ENCODE results near the gene FAT3. TPM values are rescaled to one million over a fixed set of nuclear protein-coding genes. Genes with fewer than 3 reads are reported as not detected.

Gene FAT3
- total and polyA plus RNA-seq, 5 experiments from 2014 or later = not detected

DNA sequence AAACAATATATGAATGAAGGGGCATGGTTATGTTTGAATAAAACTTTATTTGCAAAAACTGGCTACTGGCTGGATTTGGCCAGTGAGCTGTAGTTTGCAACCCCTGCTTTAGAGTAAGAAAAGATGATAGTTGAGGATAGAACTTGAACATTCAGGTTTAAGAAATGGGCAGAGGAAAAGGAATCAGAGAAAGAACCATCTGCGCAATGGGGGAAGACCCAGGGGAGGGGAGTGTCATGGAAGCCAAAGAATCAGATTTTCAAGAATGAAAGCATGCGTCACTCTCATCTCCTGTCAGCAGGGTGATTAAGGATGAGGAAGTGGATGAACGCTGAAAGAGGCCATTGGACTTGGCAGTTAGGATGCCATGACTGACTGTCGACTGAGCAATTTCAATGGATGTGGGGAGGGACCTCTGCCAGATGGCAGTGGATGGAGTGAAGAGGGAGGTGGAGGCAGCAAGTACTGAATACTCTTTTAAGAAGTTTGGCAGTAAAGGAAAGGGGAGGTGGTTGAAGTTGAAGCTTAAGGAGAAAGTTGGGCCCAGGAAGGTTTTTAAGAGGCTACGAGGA lies 21.2 kb downstream of the FAT3 start:
- ATAC-seq (no peak), DNase-seq (no peak)
- H3K4me1 Mint-ChIP-seq = no peaks in the 10 kb centered on the region
- POLR2A ChIA-PET = no interaction called here
- no peak overlapping the region for H3K27ac Mint-ChIP-seq
- H3K27me3 Mint-ChIP-seq = peaks cover 0 to 1% (median 0%) of the 10 kb centered on the region in 5 donors
- peaks cover 0 to 5% (median 0%) of the 10 kb centered on the region in 9 donors for H3K9me3 Mint-ChIP-seq
- H3K36me3 Mint-ChIP-seq = no peaks in the 10 kb centered on the region
- no peak overlapping the region for H3K4me3 Mint-ChIP-seq

GRCh38 chr11:92246630-92247029 lies 22.0 kb downstream of the FAT3 start:
- no peak overlapping the region for H3K27ac Mint-ChIP-seq
- H3K9me3 Mint-ChIP-seq = peaks cover 0 to 5% (median 0%) of the 10 kb centered on the region in 9 donors
- no peak overlapping the region for H3K4me3 Mint-ChIP-seq
- H3K27me3 Mint-ChIP-seq = peaks cover 0 to 1% (median 0%) of the 10 kb centered on the region in 5 donors
- DNase-seq = no peak
- no peaks in the 10 kb centered on the region for H3K36me3 Mint-ChIP-seq
- H3K4me1 Mint-ChIP-seq = no peaks in the 10 kb centered on the region
- POLR2A ChIA-PET = no interaction called here
- no peak for ATAC-seq

DNA sequence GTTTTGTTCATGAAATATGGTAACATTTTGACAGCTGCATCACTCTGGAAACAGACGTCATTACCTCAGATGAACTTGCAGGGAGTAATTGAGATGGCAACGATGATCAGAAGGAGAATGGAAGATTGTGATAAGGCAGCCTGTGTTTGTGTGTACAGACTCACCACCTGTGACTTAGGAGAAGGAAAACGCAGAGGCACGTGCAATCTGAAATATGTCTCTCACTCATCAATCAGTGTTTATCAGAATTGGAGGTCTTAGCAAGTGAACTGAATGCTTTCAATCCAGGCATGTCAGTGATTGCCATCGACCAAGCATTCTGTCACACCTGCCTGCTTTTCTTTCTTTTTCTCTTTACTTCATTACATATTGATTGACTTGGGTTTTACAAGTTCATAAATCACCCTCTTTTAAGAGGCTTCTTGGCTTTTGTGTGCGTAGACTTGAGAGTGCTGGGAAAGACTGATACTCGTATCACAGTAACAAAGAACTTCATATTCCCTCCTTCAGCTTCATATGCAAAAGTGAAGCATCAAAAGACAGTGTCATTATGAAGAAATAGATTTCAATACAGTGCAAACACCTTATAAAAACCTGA lies 24.6 kb downstream of the FAT3 start:
- ATAC-seq = no peak
- no peak for DNase-seq
- Mint-ChIP-seq H3K4me1 (no peaks in the 10 kb centered on the region), H3K27me3 (peaks cover 0 to 7% (median 0%) of the 10 kb centered on the region in 5 donors), H3K9me3 (peaks cover 0 to 10% (median 0%) of the 10 kb centered on the region in 9 donors), H3K36me3 (no peaks in the 10 kb centered on the region), H3K4me3 (no peak overlapping the region), H3K27ac (no peak overlapping the region)
- POLR2A ChIA-PET = no interaction called here

GRCh38 chr11:92251980-92252379 lies 27.4 kb downstream of the FAT3 start:
- H3K27me3 Mint-ChIP-seq = peaks cover 0 to 7% (median 0%) of the 10 kb centered on the region in 5 donors
- no peaks in the 10 kb centered on the region for H3K36me3 Mint-ChIP-seq
- POLR2A ChIA-PET = no interaction called here
- peaks cover 0 to 10% (median 0%) of the 10 kb centered on the region in 9 donors for H3K9me3 Mint-ChIP-seq
- H3K27ac Mint-ChIP-seq = no peak overlapping the region
- no peak for DNase-seq
- H3K4me3 Mint-ChIP-seq = no peak overlapping the region
- H3K4me1 Mint-ChIP-seq = no peaks in the 10 kb centered on the region
- ATAC-seq = no peak

- POLR2A ChIA-PET = no interaction called here
- no peak for ATAC-seq
- DNase-seq = no peak
- Mint-ChIP-seq H3K27ac (no peak overlapping the region), H3K4me1 (no peaks in the 10 kb centered on the region), H3K4me3 (no peak overlapping the region), H3K36me3 (no peaks in the 10 kb centered on the region), H3K9me3 (peaks cover 0 to 16% (median 0%) of the 10 kb centered on the region in 9 donors), H3K27me3 (peaks cover 0 to 10% (median 0%) of the 10 kb centered on the region in 5 donors)
These were observed 28.8 kb downstream of the FAT3 start for GRCh38 chr11:92253421-92253820.

GRCh38 chr11:92253945-92254344 lies 29.3 kb downstream of the FAT3 start:
- Mint-ChIP-seq H3K4me1 (no peaks in the 10 kb centered on the region), H3K27ac (no peak overlapping the region), H3K27me3 (peaks cover 0 to 14% (median 0%) of the 10 kb centered on the region in 5 donors), H3K4me3 (no peak overlapping the region), H3K9me3 (peaks cover 0 to 21% (median 0%) of the 10 kb centered on the region in 9 donors), H3K36me3 (no peaks in the 10 kb centered on the region)
- DNase-seq (no peak), ATAC-seq (no peak)
- POLR2A ChIA-PET = no interaction called here

- Mint-ChIP-seq H3K9me3 (peaks cover 0 to 23% (median 0%) of the 10 kb centered on the region in 9 donors), H3K36me3 (no peaks in the 10 kb centered on the region), H3K4me3 (no peak overlapping the region), H3K27me3 (peaks cover 0 to 18% (median 0%) of the 10 kb centered on the region in 5 donors), H3K4me1 (no peaks in the 10 kb centered on the region), H3K27ac (no peak overlapping the region)
- no peak for ATAC-seq
- POLR2A ChIA-PET = no interaction called here
- no peak for DNase-seq
These were observed 32.9 kb downstream of the FAT3 start for GRCh38 chr11:92257536-92257935.

- Mint-ChIP-seq H3K27me3 (peaks cover 0 to 10% (median 0%) of the 10 kb centered on the region in 5 donors), H3K4me3 (no peak overlapping the region), H3K9me3 (peaks cover 0 to 19% (median 0%) of the 10 kb centered on the region in 9 donors), H3K27ac (no peak overlapping the region), H3K36me3 (no peaks in the 10 kb centered on the region), H3K4me1 (no peaks in the 10 kb centered on the region)
- DNase-seq (no peak), ATAC-seq (no peak)
- POLR2A ChIA-PET = no interaction called here
These were observed 35.2 kb downstream of the FAT3 start for GRCh38 chr11:92259861-92260260.

DNA sequence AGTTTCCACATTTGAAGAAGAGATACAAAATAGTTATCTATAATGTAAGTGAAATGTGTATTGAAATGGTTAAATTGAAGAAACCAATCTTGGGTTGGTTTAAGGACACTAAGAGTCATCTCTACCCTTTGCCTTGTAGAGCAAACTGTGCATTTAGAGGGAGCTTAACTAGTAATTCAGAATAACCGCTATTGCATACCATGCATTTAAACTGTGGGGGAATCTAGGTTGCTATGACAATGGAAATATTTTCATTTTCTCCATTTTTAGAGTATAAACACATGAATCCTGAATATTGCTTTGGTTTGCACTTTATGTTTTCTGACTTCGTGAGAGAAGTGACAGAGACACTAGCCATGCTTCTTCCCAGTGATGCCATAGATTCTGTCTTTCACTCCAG lies 39.7 kb downstream of the FAT3 start:
- POLR2A ChIA-PET = no interaction called here
- Mint-ChIP-seq H3K36me3 (no peaks in the 10 kb centered on the region), H3K9me3 (peaks cover 0 to 5% (median 0%) of the 10 kb centered on the region in 9 donors)

DNA sequence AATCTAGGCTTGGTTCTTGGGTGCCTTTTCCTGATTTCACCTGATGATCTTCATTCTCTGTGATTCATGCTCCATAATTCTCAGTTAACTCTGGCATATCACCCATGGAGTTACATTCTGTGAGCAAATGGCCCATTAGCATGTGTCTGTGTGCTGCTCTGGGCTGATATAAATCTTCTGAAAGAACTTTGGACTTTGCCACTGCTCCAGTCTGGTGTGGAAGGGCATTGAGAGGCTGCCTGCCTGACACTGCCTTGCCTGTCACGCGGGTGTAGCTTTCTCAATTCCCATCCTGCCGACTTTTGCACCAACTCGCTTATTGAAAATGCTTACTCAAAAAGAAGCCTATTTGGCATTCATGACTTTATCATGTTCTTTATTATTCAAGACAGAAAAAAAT lies 42.2 kb downstream of the FAT3 start:
- peaks cover 0 to 4% (median 0%) of the 10 kb centered on the region in 5 donors for H3K27me3 Mint-ChIP-seq
- no peak overlapping the region for H3K27ac Mint-ChIP-seq
- POLR2A ChIA-PET = no interaction called here
- no peak overlapping the region for H3K4me3 Mint-ChIP-seq
- DNase-seq = no peak
- peaks cover 0 to 19% (median 3%) of the 10 kb centered on the region in 9 donors for H3K9me3 Mint-ChIP-seq
- no peaks in the 10 kb centered on the region for H3K4me1 Mint-ChIP-seq
- ATAC-seq = no peak
- no peaks in the 10 kb centered on the region for H3K36me3 Mint-ChIP-seq

More for the DNA sequence above, 39.7 kb downstream of the FAT3 start:
- Mint-ChIP-seq H3K4me1 (no peaks in the 10 kb centered on the region), H3K27ac (no peak overlapping the region), H3K27me3 (peaks cover 0 to 4% (median 0%) of the 10 kb centered on the region in 5 donors), H3K4me3 (no peak overlapping the region)
- ATAC-seq (no peak), DNase-seq (no peak)

- no peaks in the 10 kb centered on the region for H3K36me3 Mint-ChIP-seq
- H3K9me3 Mint-ChIP-seq = peaks cover 0 to 22% (median 3%) of the 10 kb centered on the region in 9 donors
- ATAC-seq (no peak), DNase-seq (no peak)
- H3K4me3 Mint-ChIP-seq = no peak overlapping the region
- POLR2A ChIA-PET = no interaction called here
- H3K27me3 Mint-ChIP-seq = peaks cover 0 to under 1% (median 0%) of the 10 kb centered on the region in 5 donors
- H3K27ac Mint-ChIP-seq = no peak overlapping the region
- H3K4me1 Mint-ChIP-seq = no peaks in the 10 kb centered on the region
These were observed 42.7 kb downstream of the FAT3 start for GRCh38 chr11:92267278-92267677.

DNA sequence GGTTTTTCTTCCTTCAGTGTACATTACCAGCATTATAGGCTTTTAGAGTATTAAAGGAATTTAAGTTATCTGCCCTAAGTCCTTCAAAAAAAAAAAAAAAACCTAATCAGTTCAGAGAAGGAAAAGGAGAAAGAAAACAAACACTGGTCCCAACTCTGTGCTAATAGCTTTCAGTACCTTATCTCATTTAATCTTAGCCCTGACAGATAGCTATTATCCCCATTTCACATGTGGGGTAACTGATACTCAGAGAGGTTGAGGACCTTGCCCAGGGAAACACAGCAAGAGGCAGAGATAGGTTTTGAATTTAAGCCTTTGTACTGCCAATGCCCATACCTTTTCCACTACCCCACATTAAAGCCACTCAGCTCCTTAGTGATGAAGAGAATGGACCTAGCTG lies 43.4 kb downstream of the FAT3 start:
- DNase-seq (no peak), ATAC-seq (no peak)
- no peaks in the 10 kb centered on the region for H3K36me3 Mint-ChIP-seq
- POLR2A ChIA-PET = no interaction called here
- no peak overlapping the region for H3K4me3 Mint-ChIP-seq
- H3K27me3 Mint-ChIP-seq = no peaks in the 10 kb centered on the region
- H3K27ac Mint-ChIP-seq = no peak overlapping the region
- no peaks in the 10 kb centered on the region for H3K4me1 Mint-ChIP-seq
- H3K9me3 Mint-ChIP-seq = peaks cover 0 to 22% (median 3%) of the 10 kb centered on the region in 9 donors

DNA sequence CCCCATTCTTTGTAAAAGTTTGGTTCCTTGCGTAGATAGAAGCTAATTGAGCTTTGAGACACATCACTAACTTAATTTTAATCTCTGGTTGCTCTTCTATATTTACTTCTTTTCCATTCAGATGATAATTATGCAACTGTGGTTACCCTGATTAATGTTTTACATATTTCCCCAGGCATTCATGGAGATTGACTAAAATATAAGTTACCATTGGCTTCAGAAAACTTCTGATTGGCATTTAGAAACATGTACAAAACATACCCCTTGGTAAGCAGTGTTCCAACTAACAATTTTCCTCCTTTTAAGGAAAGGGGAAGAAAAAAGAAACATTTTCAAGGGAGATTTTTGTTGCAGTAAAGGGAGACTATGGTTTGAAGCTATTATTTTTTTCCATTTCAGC lies 43.9 kb downstream of the FAT3 start:
- POLR2A ChIA-PET = no interaction called here
- H3K9me3 Mint-ChIP-seq = peaks cover 0 to 17% (median 3%) of the 10 kb centered on the region in 9 donors
- DNase-seq = no peak
- H3K4me1 Mint-ChIP-seq = no peaks in the 10 kb centered on the region
- H3K27ac Mint-ChIP-seq = no peak overlapping the region
- H3K36me3 Mint-ChIP-seq = no peaks in the 10 kb centered on the region
- H3K27me3 Mint-ChIP-seq = no peaks in the 10 kb centered on the region
- no peak overlapping the region for H3K4me3 Mint-ChIP-seq
- ATAC-seq = no peak

DNA sequence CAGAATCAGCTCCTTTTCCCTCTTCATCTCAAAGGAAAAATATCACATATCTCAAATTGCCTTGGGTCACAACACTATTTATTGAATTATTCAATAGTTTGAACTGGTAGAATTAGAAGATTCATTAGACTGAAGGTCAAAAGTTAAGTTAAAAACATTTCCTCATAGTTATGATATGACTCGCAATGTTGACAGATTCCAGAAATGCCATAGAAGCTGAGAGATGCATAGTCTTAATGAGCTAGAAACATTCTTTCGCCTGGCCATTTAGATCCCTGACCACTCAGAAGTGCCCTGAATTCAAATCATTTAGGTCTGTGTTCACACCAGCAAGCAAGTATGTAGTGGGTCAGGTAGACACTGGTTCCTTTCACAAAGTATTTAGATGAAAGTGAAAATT lies 44.4 kb downstream of the FAT3 start:
- DNase-seq = no peak
- Mint-ChIP-seq H3K27ac (no peak overlapping the region), H3K27me3 (no peaks in the 10 kb centered on the region), H3K9me3 (peaks cover 0 to 17% (median 3%) of the 10 kb centered on the region in 9 donors), H3K36me3 (no peaks in the 10 kb centered on the region), H3K4me1 (no peaks in the 10 kb centered on the region), H3K4me3 (no peak overlapping the region)
- ATAC-seq = no peak
- POLR2A ChIA-PET = no interaction called here
